Left kidney (tissue), 2 donors: Measurements from ENCODE around the gene LSG1. TPM values are rescaled to one million over a fixed set of nuclear protein-coding genes. Genes with fewer than 3 reads are reported as not detected.
"Not testable (repeated sequence)": the region's sequence is repeated elsewhere in the genome, so short reads cannot be mapped to it uniquely, and the experiment has no call there.

ENCODE experiments used
- DNase-seq: peaks from one replicate; pipeline ENCODE4 v3.0.0-alpha.2; 2013
- polyA plus RNA-seq: library from polyadenylated mRNA; unstranded; fragments of 120-200 nt; gene quantifications from one replicate; pipeline ENCODE4 v1.2.1, GENCODE V29; 2013; ENCODE audit not compliant: insufficient read length

LSG1 gene
- polyA plus RNA-seq, 1 donor = 99.2 TPM

DNA sequence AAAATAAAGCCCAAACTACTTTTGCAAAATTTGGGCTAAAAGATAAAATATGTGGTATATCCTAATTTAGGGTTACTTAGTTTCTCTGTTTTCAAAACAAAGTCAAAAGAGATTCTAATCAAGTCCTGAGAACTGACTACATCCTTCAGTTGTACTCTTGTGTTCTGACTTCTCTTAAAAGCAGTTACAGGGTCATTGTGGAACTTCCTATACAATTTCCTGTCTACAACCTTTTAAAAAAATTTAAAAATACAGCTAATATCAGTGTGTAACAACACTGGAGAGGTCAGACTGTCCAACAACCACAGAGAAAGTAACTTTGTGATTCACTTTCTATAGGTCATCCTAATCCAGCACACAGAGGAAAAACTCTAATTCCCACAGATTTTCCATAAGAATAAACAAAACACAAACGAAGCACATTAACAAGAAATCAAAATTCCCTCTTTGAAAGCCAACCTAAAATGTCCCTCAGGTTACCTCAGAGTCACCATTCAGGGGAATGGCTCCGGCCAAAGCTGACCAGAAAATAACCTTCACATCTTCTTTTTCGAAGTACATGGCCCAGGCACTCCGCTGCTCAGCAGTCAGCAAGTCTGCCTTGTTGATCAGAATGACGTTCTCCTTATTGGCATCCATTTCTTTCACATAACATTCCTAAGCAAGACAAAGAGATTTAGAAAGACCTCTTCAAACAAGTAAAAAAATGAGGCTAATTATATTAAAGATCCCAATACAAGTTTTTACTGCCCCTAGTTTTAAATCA lies 13.3 kb downstream of the LSG1 start:
- no peak for DNase-seq

DNA sequence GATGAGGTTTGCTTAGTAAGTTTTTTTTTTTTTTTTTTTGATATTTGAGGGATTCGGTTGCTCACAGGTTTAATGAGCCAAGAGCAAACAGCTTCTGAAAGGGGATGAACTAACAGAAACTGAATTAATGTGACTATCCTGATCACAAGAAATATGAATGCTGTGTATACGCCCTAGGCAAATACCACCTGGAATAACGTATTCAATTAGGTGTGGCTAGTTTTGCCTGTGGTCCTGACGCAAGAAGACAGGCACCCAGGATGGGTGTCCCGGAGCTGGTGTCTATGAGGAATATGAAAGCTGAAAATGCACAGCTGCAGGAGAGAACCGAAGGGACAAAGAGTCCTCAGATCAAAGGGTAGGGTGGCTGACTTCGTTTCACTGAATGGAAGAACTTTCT lies 14.6 kb downstream of the LSG1 start:
- DNase-seq = no peak

DNA sequence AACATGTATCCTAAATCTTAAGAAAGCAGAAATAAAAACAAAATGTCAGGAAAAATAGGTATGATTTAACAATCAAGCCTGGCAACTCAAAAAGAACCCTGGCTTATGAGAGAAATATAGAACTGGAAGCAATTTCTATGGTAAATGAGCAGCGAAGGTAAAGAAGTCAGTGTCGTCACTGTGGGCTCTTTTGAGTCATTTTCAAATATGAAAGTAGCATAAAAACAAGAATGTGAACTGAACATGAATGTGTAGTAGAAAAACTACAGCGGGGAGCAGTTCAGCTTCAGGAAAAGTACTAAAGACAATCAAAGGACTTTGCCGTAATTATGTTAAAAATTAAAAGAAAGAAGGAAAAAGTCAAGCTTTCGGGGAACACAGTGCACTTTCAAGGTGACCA lies 17.5 kb downstream of the LSG1 start:
- DNase-seq = no peak

DNA sequence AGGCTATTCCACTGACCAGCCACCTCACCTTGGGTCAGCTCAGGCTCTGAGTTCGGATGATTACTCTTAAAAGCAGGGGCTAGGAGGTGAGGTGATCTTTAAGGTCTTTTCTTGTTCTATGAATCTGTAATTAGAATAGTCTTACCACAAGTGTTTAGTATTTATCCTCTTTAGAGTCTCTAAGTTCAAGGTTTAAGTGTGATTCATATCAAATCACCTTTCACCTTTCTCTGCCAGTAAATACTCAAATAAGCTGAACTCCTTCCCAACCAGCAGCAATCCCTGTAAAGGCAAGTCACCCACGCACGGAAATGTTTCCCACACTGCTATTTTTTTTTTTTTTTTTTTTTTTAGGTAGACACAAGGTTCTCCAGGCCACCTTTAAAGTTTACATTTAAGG lies 24.2 kb downstream of the LSG1 start:
- DNase-seq = no peak

DNA sequence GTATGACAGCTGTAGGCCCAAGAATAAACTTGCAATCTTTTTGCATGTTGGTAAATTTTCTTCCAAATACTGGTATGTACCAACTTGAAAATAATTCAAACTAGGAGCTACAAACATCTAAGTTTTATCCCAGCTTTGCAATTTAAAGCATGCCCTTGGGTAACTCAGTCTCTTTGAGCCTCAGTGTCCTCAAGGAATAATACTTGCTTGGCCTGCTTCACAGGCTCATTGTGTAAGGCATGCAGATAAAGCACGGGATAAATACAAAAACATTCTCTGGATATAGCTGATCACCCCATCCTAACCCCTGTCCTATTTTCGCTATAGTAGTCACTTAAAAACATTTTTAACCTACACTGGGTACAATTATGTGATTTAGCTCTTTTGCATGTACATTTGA lies 29.2 kb downstream of the LSG1 start:
- DNase-seq = no peak

DNA sequence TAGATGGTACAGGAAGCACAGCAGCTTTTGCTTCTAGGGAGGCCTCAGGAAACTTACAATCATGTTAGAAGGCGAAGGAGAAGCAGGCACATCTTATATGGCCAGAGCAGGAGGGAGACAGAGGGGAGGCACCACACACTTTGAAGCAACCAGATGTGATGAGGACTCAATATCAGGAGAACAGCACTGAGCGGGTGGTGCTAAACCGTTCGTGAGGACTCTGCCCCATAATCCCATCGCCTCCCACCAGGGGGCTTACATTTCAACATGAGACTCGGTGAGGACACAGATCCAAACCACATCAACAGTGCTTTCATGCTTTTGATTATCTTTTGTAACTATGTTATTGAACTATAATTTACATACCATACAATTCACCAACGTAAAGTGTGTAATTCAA lies 31.2 kb downstream of the LSG1 start:
- DNase-seq = no peak

DNA sequence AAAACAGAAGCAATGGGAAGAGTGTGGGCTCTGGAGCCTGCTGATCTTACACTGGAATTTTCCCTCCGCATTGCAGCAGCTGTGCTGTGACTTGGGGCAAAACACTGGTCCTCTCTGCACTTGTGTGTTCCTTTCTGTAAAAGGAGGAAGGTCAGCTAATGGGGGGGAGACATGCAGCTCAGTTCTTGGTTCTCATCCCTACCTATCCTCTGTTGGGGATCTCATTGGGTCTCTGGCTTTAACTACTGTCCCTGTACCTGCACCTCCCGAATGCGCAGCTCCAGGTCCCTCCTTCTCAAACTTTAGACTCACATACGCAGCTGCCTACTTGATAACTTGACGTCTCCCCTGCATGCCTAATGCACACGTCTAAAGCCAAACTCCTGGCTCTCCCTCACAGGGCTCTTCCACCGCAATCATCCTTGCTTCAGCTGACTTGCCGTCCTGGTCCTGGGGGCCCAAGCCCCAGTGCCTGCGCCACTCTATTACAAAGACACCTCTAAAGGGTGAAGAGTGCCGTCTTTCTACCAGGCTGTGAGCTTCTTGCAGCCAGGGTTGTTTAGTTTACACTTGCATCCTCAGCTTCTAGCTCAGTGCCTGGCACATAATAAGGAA lies 32.9 kb downstream of the LSG1 start:
- no peak for DNase-seq

DNA sequence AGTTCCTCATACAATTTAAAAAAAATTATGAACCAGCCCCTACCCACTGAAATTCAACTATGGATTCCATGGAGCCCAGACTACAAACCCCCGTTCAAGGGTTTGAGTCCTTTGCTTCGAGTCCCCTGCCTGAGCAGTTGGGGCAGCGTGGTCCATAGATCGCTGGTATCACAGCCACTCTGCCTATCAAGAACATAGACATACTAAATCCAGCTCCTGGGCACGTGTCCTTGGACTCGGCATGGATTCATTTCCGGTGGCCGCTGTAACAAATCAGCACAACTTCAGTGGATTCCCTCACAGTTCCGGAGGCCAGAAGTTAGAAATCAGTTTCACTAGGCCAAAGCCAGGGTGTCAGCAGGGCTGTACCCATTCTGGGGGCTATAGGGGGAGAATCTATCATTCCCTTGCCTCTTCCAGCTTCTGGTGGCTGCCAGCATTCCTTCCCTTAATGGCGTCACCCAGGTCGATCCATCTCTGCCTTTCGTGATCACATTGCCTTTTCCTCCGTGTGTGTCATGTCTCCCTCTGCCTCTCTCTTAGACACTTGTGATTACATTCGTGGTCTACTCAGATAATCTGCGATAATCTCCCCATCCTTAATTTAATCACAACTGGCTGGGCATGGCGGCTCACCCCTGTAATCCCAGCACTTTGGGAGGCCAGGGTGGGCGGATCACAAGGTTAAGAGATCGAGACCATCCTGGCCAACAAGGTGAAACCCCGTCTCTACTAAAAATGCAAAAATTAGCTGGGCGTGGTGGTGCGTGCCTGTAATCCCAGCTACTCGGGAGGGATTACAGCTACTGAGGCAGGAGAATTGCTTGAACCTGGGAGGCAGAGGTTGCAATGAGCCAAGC lies 34.2 kb downstream of the LSG1 start:
- no peak for DNase-seq

DNA sequence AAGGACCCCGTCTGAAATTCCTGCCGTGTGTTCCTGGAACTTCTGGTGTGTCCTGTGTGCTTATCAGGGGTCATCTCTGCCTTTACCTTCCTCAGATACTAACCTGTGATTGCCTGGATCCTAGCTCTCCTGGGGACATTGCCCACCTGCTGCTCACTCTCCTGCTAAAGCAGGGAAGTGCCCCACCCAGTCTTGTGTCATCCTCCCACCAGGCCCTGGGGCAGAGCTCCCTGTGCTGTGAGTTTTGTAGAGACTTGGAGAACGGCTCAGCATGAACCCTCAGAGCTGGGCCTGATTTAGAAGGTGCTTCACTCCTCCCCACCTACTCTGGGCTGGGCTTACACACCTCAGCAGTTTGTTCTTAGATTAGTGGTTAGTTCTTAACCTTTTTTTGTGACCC lies 34.9 kb downstream of the LSG1 start:
- no peak for DNase-seq

DNA sequence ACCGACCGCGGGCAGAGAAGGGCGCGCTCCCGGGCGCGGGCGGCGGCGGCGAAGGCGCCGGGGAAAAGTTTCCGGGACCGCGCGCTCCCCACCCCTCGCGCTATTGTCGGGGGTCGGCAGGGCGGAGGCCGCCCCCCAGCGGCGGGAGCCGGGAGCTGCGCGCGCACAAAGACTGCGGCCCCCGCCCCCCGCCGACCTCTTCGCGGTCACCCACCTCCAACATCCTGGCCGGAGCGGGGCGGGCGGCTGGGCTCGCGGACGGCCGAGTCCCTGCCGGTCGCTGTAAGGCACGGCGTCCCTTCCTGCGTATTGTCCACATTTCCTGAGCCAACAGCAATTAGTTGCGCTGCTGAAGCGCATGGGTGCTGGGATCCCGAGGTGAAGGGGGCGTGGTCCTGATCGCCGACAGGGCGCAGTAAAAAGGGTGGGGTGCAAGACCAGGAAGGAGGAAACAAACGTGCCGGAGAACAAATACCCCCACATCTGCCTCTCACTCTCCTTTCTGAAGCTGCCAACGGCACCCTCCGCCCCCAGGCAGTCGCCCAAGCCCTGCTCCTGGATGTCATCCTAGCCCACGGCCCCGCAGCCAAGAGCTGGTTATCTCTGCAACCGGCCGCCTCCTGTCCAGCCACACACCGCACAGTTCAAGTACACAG lies 38.5 kb downstream of the LSG1 start, which contains the start of gene TMEM44:
TMEM44 (minus strand) TSS at position 71 of the 656 bp plus-strand sequence. CDS start 204 bp downstream, outside the sequence.
- peak; percentile 69 for DNase-seq

DNA sequence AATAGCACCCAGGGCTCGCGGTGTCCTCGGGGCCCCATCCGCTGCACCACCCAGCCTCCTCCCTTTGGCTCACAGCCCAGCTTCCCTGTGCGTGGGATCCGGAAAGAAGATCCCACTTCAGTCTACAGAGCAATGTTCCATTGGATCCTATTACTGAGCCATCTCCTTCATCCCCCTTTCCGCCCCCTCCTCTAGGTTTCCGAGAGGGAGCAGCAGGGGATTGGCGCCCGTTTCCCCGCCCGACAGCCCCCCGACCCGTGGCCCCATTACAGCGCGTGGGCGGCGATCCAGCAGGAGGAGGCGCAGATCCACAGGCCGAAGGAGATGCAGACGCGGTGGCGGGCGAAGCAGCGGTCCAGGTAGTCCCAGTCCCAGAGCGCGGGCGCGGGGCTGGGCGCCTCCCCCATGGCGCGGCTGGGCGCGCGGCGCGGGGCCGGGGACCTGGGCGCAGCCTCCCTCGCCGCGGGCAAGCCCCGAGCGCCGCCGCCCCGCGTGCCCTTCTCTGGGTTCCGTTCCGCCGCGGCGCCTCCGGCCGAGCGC lies 39.1 kb downstream of the LSG1 start:
- DNase-seq = peak; percentile 40

DNA sequence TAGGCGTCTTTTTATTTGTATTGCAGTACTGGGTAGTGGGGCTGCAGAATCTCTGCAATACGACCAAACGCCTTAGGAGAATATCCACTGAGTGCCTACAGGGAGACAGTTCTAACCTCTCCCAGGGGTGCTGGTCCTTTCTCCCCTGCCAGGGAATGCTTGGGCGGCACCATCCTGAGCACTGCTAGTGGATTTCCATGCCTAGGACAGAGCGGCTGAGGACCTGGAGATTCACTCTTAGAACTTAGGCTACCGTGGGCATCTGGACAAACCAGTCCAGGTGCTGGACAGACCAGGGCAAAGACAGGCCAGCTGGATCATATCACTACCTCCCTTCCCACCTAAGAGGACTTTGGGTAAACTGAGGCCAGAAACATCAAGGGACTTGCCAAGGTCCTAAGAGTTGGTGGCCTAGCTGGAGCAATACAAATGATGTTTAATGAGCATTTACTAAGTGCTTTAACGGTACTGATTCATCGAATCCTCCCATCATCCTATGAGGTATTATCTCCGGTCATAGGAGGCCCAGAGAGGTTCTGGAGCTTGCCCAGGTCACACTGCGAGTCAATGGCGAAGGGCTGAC lies 39.7 kb downstream of the LSG1 start:
- no peak for DNase-seq

DNA sequence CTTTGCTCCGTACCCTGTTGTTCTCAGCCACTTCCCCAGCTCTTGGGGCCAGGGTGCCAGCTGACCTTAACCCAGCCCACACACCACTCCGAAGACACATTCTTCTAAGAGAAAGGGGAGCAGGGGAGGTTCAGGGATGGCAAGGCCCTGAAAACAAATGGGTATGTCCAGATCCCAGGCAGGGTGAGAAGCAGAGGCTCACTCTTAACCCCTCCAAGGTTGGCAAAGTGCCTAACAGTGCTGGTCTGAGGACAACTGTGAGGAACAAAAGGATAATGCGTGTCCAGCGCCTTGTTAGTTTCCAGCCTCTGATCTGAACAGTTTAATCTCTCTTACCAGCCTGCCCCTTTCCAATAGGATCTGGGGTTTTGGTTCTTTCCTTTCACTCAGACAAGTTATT lies 40.3 kb downstream of the LSG1 start:
- DNase-seq = no peak

DNA sequence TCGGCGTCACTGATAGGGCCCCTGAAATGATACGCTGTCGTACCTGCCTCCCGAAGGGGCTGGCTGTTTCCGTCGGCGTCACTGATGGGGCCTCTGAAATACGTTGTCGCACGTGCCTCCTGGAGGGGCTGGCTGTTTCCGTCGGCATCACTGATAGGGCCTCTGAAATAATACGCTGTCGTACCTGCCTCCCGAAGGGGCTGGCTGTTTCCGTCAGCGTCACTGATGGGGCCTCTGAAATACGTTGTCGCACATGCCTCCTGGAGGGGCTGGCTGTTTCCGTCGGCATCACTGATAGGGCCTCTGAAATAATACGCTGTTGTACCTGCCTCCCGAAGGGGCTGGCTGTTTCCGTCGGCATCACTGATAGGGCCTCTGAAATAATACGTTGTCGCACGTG lies 41.3 kb downstream of the LSG1 start:
- DNase-seq = not testable (repeated sequence)

DNA sequence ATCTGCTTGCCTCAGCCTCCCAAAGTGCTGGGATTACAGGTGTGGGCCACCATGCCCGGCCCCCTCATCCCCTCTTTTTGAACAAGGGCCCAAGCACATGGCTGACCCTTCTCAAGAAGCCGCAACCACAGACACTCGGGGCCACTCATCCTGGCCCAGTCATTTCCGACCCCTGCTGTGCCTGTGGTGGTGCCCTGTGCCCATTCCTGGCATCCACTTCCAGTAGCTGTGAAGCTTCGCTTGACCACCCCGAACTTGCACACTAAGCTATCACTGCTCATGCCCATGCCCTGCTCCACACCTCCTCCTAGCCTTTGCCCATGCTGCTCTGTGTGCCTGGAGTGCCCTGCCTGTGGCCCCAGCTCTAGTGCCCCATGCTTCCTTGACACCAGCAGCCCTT lies 47.0 kb downstream of the LSG1 start:
- no peak for DNase-seq

DNA sequence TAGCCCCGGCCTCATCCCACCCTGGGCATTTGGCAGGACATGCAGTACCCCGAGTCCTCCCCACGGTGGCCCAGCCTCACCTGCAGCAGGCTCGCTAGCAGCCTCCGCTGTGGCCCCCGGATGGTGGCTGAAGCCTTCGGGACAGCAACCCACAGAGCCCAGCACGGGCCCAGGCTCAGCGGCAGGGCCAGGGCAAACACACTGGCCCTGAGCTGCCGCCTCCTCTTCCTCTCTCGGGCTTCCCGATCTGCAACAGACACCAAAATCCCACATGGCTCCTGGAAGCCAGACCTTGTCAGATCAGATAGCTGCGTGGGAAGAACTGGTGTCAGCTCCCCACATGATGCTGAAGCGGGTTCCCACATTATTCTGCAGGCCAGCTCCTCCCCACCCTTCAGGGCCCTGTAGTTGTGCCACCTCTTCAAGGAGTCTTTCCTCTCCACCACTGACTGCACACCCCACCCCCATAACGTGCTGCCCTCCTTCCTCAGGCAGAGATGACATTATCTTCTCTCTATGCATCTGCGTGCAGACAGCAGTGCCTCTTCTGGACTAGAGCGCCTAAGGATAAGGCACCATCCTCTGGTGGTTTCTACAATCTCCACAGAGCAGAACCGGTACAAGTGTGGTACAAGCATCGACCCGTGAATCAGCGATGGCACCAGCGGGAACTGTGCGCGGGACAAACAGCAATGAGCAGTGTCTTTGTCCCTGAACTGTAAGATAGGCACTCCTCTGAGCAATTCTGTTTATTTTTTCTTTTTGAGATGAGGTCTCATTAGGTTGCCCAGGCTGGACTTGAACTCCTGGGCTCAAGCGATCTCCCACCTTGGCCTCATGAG lies 48.3 kb downstream of the LSG1 start:
- no peak for DNase-seq

DNA sequence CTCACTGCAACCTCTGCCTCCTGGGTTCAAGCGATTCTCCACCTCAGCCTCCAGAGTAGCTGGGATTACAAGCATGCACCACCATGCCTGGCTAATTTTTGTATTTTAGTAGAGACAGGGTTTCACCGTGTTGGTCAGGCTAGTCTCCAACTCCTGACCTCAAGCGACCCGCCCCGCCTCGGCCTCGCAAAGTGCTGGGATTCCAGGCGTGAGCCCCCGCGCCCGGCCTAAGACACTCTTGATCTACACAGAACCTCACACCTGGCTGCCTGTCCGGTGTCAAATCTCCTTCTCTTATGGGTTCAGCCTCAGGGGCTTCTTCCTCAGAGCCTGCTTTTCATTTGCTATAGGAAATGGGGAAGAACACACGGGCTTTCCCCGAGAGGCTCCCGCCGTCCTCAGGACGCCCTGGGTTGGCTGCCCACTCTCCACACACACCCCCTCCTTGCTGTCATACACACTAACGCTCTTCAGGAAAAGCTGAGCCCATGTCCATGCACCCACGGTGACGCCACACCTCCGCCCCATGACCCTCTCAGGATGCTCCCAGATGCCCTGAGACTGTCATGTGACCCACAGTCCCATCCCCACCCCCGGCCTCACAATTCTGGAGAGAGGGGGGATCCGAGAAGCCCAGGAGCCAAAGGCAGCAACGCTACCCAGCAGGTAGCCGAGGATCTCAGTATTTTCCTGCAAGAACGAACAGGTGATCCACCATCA lies 49.2 kb downstream of the LSG1 start:
- DNase-seq = no peak

DNA sequence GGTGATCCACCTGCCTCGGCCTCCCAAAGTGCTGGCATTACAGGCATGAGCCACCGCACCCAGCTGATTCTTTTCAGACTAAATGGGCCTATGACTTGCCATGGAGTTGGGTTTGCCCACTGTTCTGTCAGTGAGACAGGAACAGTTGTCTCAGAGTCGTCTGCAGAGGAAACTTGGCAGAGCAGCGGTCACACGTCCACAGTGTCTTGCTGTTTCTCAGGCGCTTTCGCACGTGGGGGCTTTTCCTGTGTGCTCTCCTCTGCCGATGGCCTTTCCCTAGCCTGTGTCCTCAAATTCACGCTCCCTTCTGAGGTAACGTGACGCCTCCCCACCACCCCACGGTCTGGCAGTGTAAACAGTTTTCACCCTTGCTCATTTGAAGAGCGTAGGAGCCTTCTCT lies 50.0 kb downstream of the LSG1 start:
- DNase-seq = no peak

DNA sequence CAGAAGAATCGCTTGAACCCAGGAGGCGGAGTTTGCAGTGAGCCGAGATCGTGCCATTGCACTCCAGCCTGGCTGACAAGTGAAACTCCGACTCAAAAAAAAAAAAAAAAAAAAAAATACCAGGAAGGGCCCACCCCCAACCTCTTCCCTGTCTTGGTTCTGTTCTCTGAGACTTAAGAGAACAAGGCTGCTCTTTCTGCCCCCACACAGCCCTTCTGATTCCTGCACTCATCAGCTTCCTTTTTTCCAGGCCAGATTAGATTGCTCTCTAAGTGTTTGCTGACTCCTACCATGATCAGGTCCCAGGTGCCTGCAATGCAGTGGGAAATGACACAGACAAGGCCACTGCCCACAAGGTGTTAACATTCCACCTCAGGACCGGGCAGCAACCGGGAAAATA lies 51.8 kb downstream of the LSG1 start:
- DNase-seq = no peak

DNA sequence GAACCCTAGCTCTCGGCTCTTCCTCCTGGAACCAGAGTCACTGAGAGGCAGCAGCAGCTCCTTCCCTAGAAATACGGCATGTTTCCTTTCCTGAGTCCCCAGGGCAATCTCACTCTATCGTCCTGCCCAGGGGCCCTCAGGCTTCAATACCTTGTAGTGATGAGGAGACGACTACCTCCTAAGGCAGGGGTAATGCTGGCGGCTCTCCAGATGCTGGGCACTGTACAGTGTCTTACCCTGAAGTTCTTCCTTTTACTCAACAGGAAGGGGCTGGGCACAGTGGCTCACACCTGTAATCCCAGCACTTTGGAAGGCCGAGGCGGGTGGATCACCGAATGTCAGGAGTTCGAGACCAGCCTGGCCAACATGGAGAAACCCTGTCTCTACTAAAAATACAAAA lies 52.2 kb downstream of the LSG1 start:
- DNase-seq = no peak
